Measurements from ENCODE around the gene TTN.

The TTN gene

GRCh38 chr2:178615969-178616368 is 191.3 kb downstream of the TTN start:
- no peak overlapping the region for H3K27ac ChIP-seq
- in situ Hi-C loops (cut with HindIII; ENCODE audit: low pct_ligation_motif_present, low sequenced_read_pairs): no loop called here
- DNase-seq: no peak
- no peak for TF ChIP-seq CTCF (IDR thresholded peaks at IDR 0.05; ENCODE audit: low read depth, low read length, missing control alignments)
- H3K4me3 ChIP-seq (ENCODE audit: low read depth, low read length): no peak overlapping the region
- H3K36me3 ChIP-seq (replicated peaks): no peaks in the 10 kb centered on the region
- H3K27me3 ChIP-seq (replicated peaks): no peaks in the 10 kb centered on the region

- H3K27ac ChIP-seq: no peak overlapping the region
- no peak for TF ChIP-seq CTCF (IDR thresholded peaks at IDR 0.05; ENCODE audit: low read depth, low read length, missing control alignments)
- in situ Hi-C loops (cut with HindIII; ENCODE audit: low pct_ligation_motif_present, low sequenced_read_pairs): no loop called here
These were observed 204.3 kb downstream of the TTN start for GRCh38 chr2:178602901-178603300.

GRCh38 chr2:178592655-178593054 is 214.6 kb downstream of the TTN start:
- Histone ChIP-seq H3K27me3 (replicated peaks) (no peaks in the 10 kb centered on the region), H3K36me3 (replicated peaks) (no peaks in the 10 kb centered on the region), H3K4me3 (ENCODE audit: low read depth, low read length) (no peak overlapping the region), H3K27ac (no peak overlapping the region)
- TF ChIP-seq CTCF (IDR thresholded peaks at IDR 0.05; ENCODE audit: low read depth, low read length, missing control alignments): no peak
- in situ Hi-C loops (cut with HindIII; ENCODE audit: low pct_ligation_motif_present, low sequenced_read_pairs): no loop called here
- DNase-seq: no peak

More at GRCh38 chr2:178602901-178603300, 204.3 kb downstream of the TTN start:
- Histone ChIP-seq H3K4me3 (ENCODE audit: low read depth, low read length) (no peak overlapping the region), H3K27me3 (replicated peaks) (no peaks in the 10 kb centered on the region), H3K36me3 (replicated peaks) (no peaks in the 10 kb centered on the region)
- DNase-seq: no peak

- DNase-seq: no peak
- Histone ChIP-seq H3K27ac (no peak overlapping the region), H3K4me3 (ENCODE audit: low read depth, low read length) (no peak overlapping the region), H3K27me3 (replicated peaks) (no peaks in the 10 kb centered on the region), H3K36me3 (replicated peaks) (no peaks in the 10 kb centered on the region)
- no peak for TF ChIP-seq CTCF (IDR thresholded peaks at IDR 0.05; ENCODE audit: low read depth, low read length, missing control alignments)
- in situ Hi-C loops (cut with HindIII; ENCODE audit: low pct_ligation_motif_present, low sequenced_read_pairs): no loop called here
These were observed 217.9 kb downstream of the TTN start for GRCh38 chr2:178589335-178589734.

- Histone ChIP-seq H3K36me3 (replicated peaks) (no peaks in the 10 kb centered on the region), H3K27me3 (replicated peaks) (no peaks in the 10 kb centered on the region), H3K27ac (no peak overlapping the region), H3K4me3 (ENCODE audit: low read depth, low read length) (no peak overlapping the region)
- no peak for TF ChIP-seq CTCF (IDR thresholded peaks at IDR 0.05; ENCODE audit: low read depth, low read length, missing control alignments)
- in situ Hi-C loops (cut with HindIII; ENCODE audit: low pct_ligation_motif_present, low sequenced_read_pairs): no loop called here
- no peak for DNase-seq
These were observed 222.6 kb downstream of the TTN start for GRCh38 chr2:178584666-178585065.

- no peaks in the 10 kb centered on the region for H3K36me3 ChIP-seq (replicated peaks)
- no peaks in the 10 kb centered on the region for H3K27me3 ChIP-seq (replicated peaks)
- no peak overlapping the region for H3K27ac ChIP-seq
- DNase-seq: peak; percentile 8
- TF ChIP-seq CTCF (IDR thresholded peaks at IDR 0.05; ENCODE audit: low read depth, low read length, missing control alignments): no peak
- no peak overlapping the region for H3K4me3 ChIP-seq (ENCODE audit: low read depth, low read length)
- in situ Hi-C loops (cut with HindIII; ENCODE audit: low pct_ligation_motif_present, low sequenced_read_pairs): no loop called here
These were observed 228.2 kb downstream of the TTN start for GRCh38 chr2:178579006-178579405.
